Endothelial cell of umbilical vein (primary cell): Measurements from ENCODE around the gene PDAP1. TPM values are rescaled to one million over a fixed set of nuclear protein-coding genes. Genes with fewer than 3 reads are reported as not detected.

ENCODE experiments used
- BruUV-seq: library from RNA; stranded (reverse); fragments of 400-500 nt; replicated peaks from 2 replicates; lab custom pipeline; 2021; lab: Mats Ljungman, UMichigan
- CTCF ChIA-PET: fragments of 300-600, 350-600 bp; sonication (Branson Sonifier 250); formaldehyde crosslinking; loops from one replicate; lab custom pipeline; 2021; ENCODE audit warnings: antibody characterized with exemption, inconsistent platforms; lab: Charles Lee
- POLR2A ChIA-PET: fragments of 300-600, 350-600 bp; sonication (Branson Sonifier 250); formaldehyde crosslinking; loops from one replicate; lab custom pipeline; 2021; ENCODE audit warnings: antibody characterized with exemption, inconsistent platforms; lab: Charles Lee
- DNase-seq: peaks from one replicate; pipeline ENCODE4 v3.0.0-alpha.2; 2011; ENCODE audit warnings: low read depth, low spot score
- FAIRE-seq: peaks from 2 replicates; lab custom pipeline; 2011; peaks lifted over from hg19 to GRCh38; lab: Jason Lieb, UNC
- H2AFZ ChIP-seq: 2 replicates; pipeline ENCODE4 v1.6.0; 2012; ENCODE audit warnings: low read depth, low read length, control low read depth, inconsistent platforms
- H3K27ac ChIP-seq: 2 replicates; pipeline ENCODE4 v1.5.1; 2011; ENCODE audit warnings: low read depth, mild to moderate bottlenecking, control low read depth, low read length, moderate library complexity; ENCODE audit not compliant: insufficient read depth
- H3K27me3 ChIP-seq, 2 experiments: 2 replicates each; pipeline versions ENCODE4 v1.6.0 to v1.6.1; 2011; ENCODE audit warnings: low read length in 2 of 2, mixed read lengths in 1 of 2; ENCODE audit not compliant: control insufficient read depth in 2 of 2, insufficient read depth in 2 of 2
- H3K36me3 ChIP-seq, 2 experiments: 2 replicates in 1 of 2; 3 replicates in 1 of 2; pipeline ENCODE4 v1.5.1; 2011; ENCODE audit warnings: low read length in 2 of 2, mild to moderate bottlenecking in 1 of 2, moderate library complexity in 1 of 2; ENCODE audit not compliant: control insufficient read depth in 2 of 2, insufficient read depth in 2 of 2; ENCODE audit errors: extremely low read depth in 1 of 2
- H3K4me1 ChIP-seq: 3 replicates; pipeline ENCODE4 v1.5.1; 2011; ENCODE audit warnings: mild to moderate bottlenecking, low read length; ENCODE audit not compliant: control insufficient read depth, insufficient read depth; ENCODE audit errors: extremely low read depth
- H3K4me2 ChIP-seq: 2 replicates; pipeline ENCODE4 v1.6.1; 2011; ENCODE audit warnings: low read length, control low read depth, mixed read lengths; ENCODE audit not compliant: insufficient read depth
- H3K4me3 ChIP-seq, 3 experiments: fragments of 200-600 bp in 1 of 3; sonication (generic), shearing (Covaris generic) in 1 of 3; replicated peaks in 1 of 3; 2 replicates each; pipeline ENCODE4 v1.5.1; 2011 to 2016; ENCODE audit warnings: control low read depth in 3 of 3, low read length in 3 of 3, mild to moderate bottlenecking in 2 of 3, inconsistent platforms in 1 of 3, low read depth in 1 of 3, moderate library complexity in 1 of 3; ENCODE audit not compliant: insufficient read depth in 1 of 3
- H3K79me2 ChIP-seq: 2 replicates; pipeline ENCODE4 v1.6.0; 2012; ENCODE audit warnings: low read length, inconsistent platforms; ENCODE audit not compliant: control insufficient read depth, insufficient read depth
- H3K9ac ChIP-seq: replicated peaks from 2 replicates; pipeline ENCODE3; 2011; ENCODE audit warnings: low read length, control low read depth; ENCODE audit not compliant: insufficient read depth; ENCODE audit errors: extremely low read depth
- H3K9me1 ChIP-seq: replicated peaks from 3 replicates; pipeline ENCODE4 v1.6.0; 2011; ENCODE audit warnings: mild to moderate bottlenecking, low read length; ENCODE audit not compliant: control insufficient read depth, insufficient read depth; ENCODE audit errors: extremely low read depth
- H3K9me3 ChIP-seq: replicated peaks from 2 replicates; pipeline ENCODE4 v1.5.1; 2012; ENCODE audit warnings: low read length, inconsistent platforms; ENCODE audit not compliant: control insufficient read depth, insufficient read depth
- H4K20me1 ChIP-seq: replicated peaks from 2 replicates; pipeline ENCODE3; 2011; ENCODE audit warnings: mild to moderate bottlenecking, low read length; ENCODE audit not compliant: control insufficient read depth, insufficient read depth; ENCODE audit errors: extremely low read depth
- CTCF ChIP-seq, 2 donors: IDR thresholded peaks; 1 replicate in 1 of 2; 2 replicates in 1 of 2; pipeline ENCODE4 v1.5.1; 2011; ENCODE audit warnings: low read length in 2 of 2, mild to moderate bottlenecking in 2 of 2, moderate library complexity in 2 of 2, control low read depth in 1 of 2, inconsistent platforms in 1 of 2, low read depth in 1 of 2; ENCODE audit not compliant: insufficient read depth in 1 of 2; ENCODE audit errors: extremely low read depth in 1 of 2
- EZH2 ChIP-seq: IDR thresholded peaks from 2 replicates; pipeline ENCODE4 v1.6.1; 2012; ENCODE audit warnings: borderline replicate concordance, low read depth, mild to moderate bottlenecking, moderate library complexity, low read length, inconsistent platforms; ENCODE audit not compliant: severe bottlenecking
- FOS ChIP-seq: IDR thresholded peaks from 2 replicates; pipeline ENCODE4 v1.6.1; 2011; ENCODE audit warnings: mild to moderate bottlenecking, low read length, moderate library complexity, borderline replicate concordance; ENCODE audit not compliant: insufficient read depth
- GATA2 ChIP-seq: IDR thresholded peaks from 2 replicates; pipeline ENCODE4 v1.7.0; 2011; ENCODE audit warnings: low read depth, mild to moderate bottlenecking, moderate library complexity, mixed read lengths, low read length; ENCODE audit not compliant: insufficient read length, insufficient read depth
- JUN ChIP-seq: IDR thresholded peaks from 2 replicates; pipeline ENCODE4 v1.6.1; 2011; ENCODE audit warnings: borderline replicate concordance, low read depth; ENCODE audit not compliant: insufficient read length, insufficient read depth
- MYC ChIP-seq: IDR thresholded peaks from one replicate; pipeline ENCODE4 v1.6.1; 2011; ENCODE audit warnings: mild to moderate bottlenecking, low read depth, low read length
- POLR2A ChIP-seq: IDR thresholded peaks from 2 replicates; pipeline ENCODE4 v1.6.1; 2012; ENCODE audit warnings: low read depth, mild to moderate bottlenecking, control low read depth, low read length
- POLR2AphosphoS5 ChIP-seq: IDR thresholded peaks from 2 replicates; pipeline ENCODE4 v1.6.1; 2012; ENCODE audit warnings: low read depth, mild to moderate bottlenecking, control low read depth, low read length, moderate library complexity; ENCODE audit not compliant: insufficient read depth
- dilution Hi-C: fragments of 300-500 bp; cut with MboI; formaldehyde crosslinking; loops from one replicate; pipeline ENCODE4 v1.15.0; 2019; ENCODE audit warnings: low sequenced_read_pairs; ENCODE audit not compliant: extremely low pct_ligation_motif_present
- intact Hi-C: fragments of 100-400 bp; cut with micrococcal nuclease; formaldehyde crosslinking; loops from one replicate; pipeline ENCODE4 v1.10.0; 2022
- polyA plus RNA-seq, 4 experiments: library from polyadenylated mRNA; depleted of rRNA in 3 of 4; stranded (reverse) in 3 of 4; unstranded in 1 of 4; fragments of >200 nt; gene quantifications; 2 replicates each; pipeline versions ENCODE4 v1.2.1 to v1.2.3, GENCODE V29; 2011 to 2012; ENCODE audit warnings: missing spikeins in 1 of 4
- total RNA-seq: library from RNA; stranded (reverse); gene quantifications from 2 replicates; pipeline ENCODE4 v1.2.3, GENCODE V29; 2021
- TF ChIP-seq, protein P1 (sequence below): IDR thresholded peaks from 2 replicates; pipeline ENCODE4 v1.6.1; 2011; ENCODE audit not compliant: insufficient read depth, insufficient read length

The PDAP1 gene
- total and polyA plus RNA-seq, 2 donors (not counting 3 experiments of a cell fraction or from before 2014, with no cell fraction given) = 32.6 to 150 TPM

- BruUV-seq = TSS peak; percentile 59
- Histone ChIP-seq H3K9me3 (no peaks in the 10 kb centered on the region), H3K79me2 (peaks cover 64% of the 10 kb centered on the region), H3K4me1 (peaks cover 21% of the 10 kb centered on the region), H3K27me3 (no peaks in the 10 kb centered on the region), H3K9me1 (no peaks in the 10 kb centered on the region), H3K9ac (peak overlapping the region; percentile 93), H3K4me2 (peak overlapping the region; percentile 96), H3K36me3 (peaks cover 6 to 17% of the 10 kb centered on the region in 2 experiments), H2AFZ (peak overlapping the region; percentile 68), H3K4me3 (peak overlapping the region; percentile 65 to 99 (median 96)), H4K20me1 (peaks cover 3% of the 10 kb centered on the region), H3K27ac (peak overlapping the region; percentile 79)
- DNase-seq (no peak), FAIRE-seq (no peak)
- POLR2A ChIA-PET = interaction anchor here (0.8 to 2.0 kb wide), 4 partner anchors 9 to 63 kb away, joined by 4 to 12 read pairs (median 5); no protein-coding TSS in a partner anchor
- intact Hi-C loops (no loop called here), dilution Hi-C loops (no loop called here)
- CTCF ChIA-PET = interaction anchor here (0.9 to 1.3 kb wide), 8 partner anchors 8 to 207 kb away, joined by 3 to 6 read pairs (median 4); partner anchors contain the start of genes ARPC1B and ZSCAN25
- TF ChIP-seq FOS (no peak), EZH2 (no peak), POLR2AphosphoS5 (no peak), CTCF (IDR thresholded peaks at IDR 0.05; ENCODE audit: extremely low read depth in 1 of 2, insufficient read depth in 1 of 2, low read depth in 1 of 2, low read length in 2 of 2) (no peak), JUN (no peak), POLR2A (no peak), MYC (no peak), GATA2 (no peak)
- TF ChIP-seq, protein P1, sequence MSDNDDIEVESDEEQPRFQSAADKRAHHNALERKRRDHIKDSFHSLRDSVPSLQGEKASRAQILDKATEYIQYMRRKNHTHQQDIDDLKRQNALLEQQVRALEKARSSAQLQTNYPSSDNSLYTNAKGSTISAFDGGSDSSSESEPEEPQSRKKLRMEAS = no peak
Measured at GRCh38 chr7:99409192-99409572, 785 bp upstream of the PDAP1 start.
